ENCODE results near the gene CTNNA2.

GRCh38 chr2:80365762-80366161 is 852.9 kb downstream of the CTNNA2 start:
- TF ChIP-seq CTCF (IDR thresholded peaks at IDR 0.05), result no peak
- TF ChIP-seq POLR2AphosphoS5 (IDR thresholded peaks at IDR 0.05), result no peak
- TF ChIP-seq EP300 (IDR thresholded peaks at IDR 0.05), result no peak
